Sigmoid colon (tissue), 7 donors: ENCODE measurements around the gene CRYGS. TPM values are rescaled to one million over a fixed set of nuclear protein-coding genes. Genes with fewer than 3 reads are reported as not detected.

Source experiments
- DNase-seq: peaks from one replicate; pipeline ENCODE4 v3.0.0-alpha.2; 2019
- H3K27ac ChIP-seq, 4 donors: fragments of 200-600 bp; sonication (generic); one replicate each; pipeline ENCODE4 v1.5.1; 2016 to 2019; ENCODE audit warnings: mild to moderate bottlenecking in 1 of 4
- H3K27me3 ChIP-seq, 3 donors: fragments of 200-600 bp; sonication (generic); one replicate each; pipeline ENCODE4 v1.5.1; 2019; ENCODE audit warnings: mild to moderate bottlenecking in 1 of 3
- H3K36me3 ChIP-seq, 4 donors: fragments of 200-600 bp; sonication (generic); one replicate each; pipeline ENCODE4 v1.5.1; 2016 to 2019
- H3K4me1 ChIP-seq, 4 donors: fragments of 200-600 bp; sonication (generic); one replicate each; pipeline ENCODE4 v1.5.1; 2017 to 2019
- H3K4me3 ChIP-seq, 4 donors: fragments of 200-600 bp; sonication (generic); one replicate each; pipeline ENCODE4 v1.5.1; 2017 to 2019; ENCODE audit warnings: mild to moderate bottlenecking in 2 of 4, moderate library complexity in 1 of 4
- H3K9me3 ChIP-seq, 4 donors: fragments of 200-600 bp in 3 of 4; sonication (generic) in 3 of 4; one replicate each; pipeline versions ENCODE4 v1.5.1 to v1.6.1; 2013 to 2019
- CTCF ChIP-seq, 4 experiments: fragments of 450-650 bp in 3 of 4; fragments of 200-600 bp in 1 of 4; IDR thresholded peaks; one replicate each; pipeline ENCODE4 v1.5.1; 2016 to 2019; ENCODE audit warnings: antibody characterized with exemption in 4 of 4, mild to moderate bottlenecking in 3 of 4, moderate library complexity in 2 of 4
- EP300 ChIP-seq, 4 donors: sonication (generic); formaldehyde crosslinking; IDR thresholded peaks; one replicate each; pipeline ENCODE4 v1.6.1; 2017; ENCODE audit warnings: antibody characterized with exemption in 4 of 4
- POLR2A ChIP-seq, 2 donors: fragments of 450-650 bp; IDR thresholded peaks; one replicate each; pipeline ENCODE4 v1.6.1; 2016; ENCODE audit warnings: antibody characterized with exemption in 2 of 2, mild to moderate bottlenecking in 2 of 2, moderate library complexity in 2 of 2
- POLR2AphosphoS5 ChIP-seq, 4 donors: sonication (generic); formaldehyde crosslinking; IDR thresholded peaks; one replicate each; pipeline ENCODE4 v1.6.1; 2017; ENCODE audit warnings: antibody characterized with exemption in 4 of 4
- WGBS, 2 donors: extraction: QIAGEN DNeasy Blood & Tissue Kit; methylation state at CpG; one replicate each; pipeline ENCODE4 v1.1.7; 2013; 5-methylcytosine and 5-hydroxymethylcytosine counted together
- intact Hi-C: fragments of 100-400 bp; cut with DNase I; formaldehyde crosslinking; loops from one replicate; pipeline ENCODE4 v1.15.1; 2023
- polyA plus RNA-seq, 3 donors: library from polyadenylated mRNA; stranded (reverse); fragments of 200-250 nt; gene quantifications; one replicate each; pipeline ENCODE4 v1.2.3, GENCODE V29; 2013
- total RNA-seq, 4 donors: library from RNA; depleted of rRNA; stranded (reverse); fragments of >200 nt; gene quantifications; one replicate each; pipeline ENCODE4 v1.1.0, GENCODE V29; 2016
- donor health status: healthy with polysubstance abuse.
- donor health status: Bipolar disorder and iron deficiency.
- donor health status: healthy.

Gene CRYGS
- total and polyA plus RNA-seq, 7 donors, result 1.5 to 5.0 (median 3.1) TPM; not detected in 2

- H3K27me3 ChIP-seq, result no peaks in the 10 kb centered on the region
- H3K27ac ChIP-seq, result no peak overlapping the region
- DNase-seq, result no peak
- H3K36me3 ChIP-seq, result no peaks in the 10 kb centered on the region
- no peaks in the 10 kb centered on the region for H3K4me1 ChIP-seq
- intact Hi-C loops, result no loop called here
- no peak for TF ChIP-seq POLR2A (IDR thresholded peaks at IDR 0.05)
- no peak for TF ChIP-seq CTCF (IDR thresholded peaks at IDR 0.05)
- no peak for TF ChIP-seq EP300 (IDR thresholded peaks at IDR 0.05)
- no peak for TF ChIP-seq POLR2AphosphoS5 (IDR thresholded peaks at IDR 0.05)
- H3K4me3 ChIP-seq, result no peak overlapping the region
- H3K9me3 ChIP-seq, result no peaks in the 10 kb centered on the region
These were observed 13.8 kb downstream of the CRYGS start for GRCh38 chr3:186530415-186530814.

- no peak for DNase-seq
- intact Hi-C loops, result no loop called here
- WGBS, 2 donors, result 72 to 85% methylated on average over 11 of the region's 11 CpGs
- Histone ChIP-seq H3K27me3 (no peaks in the 10 kb centered on the region), H3K27ac (no peak overlapping the region), H3K36me3 (no peaks in the 10 kb centered on the region), H3K9me3 (no peaks in the 10 kb centered on the region), H3K4me3 (no peak overlapping the region), H3K4me1 (no peaks in the 10 kb centered on the region)
- TF ChIP-seq POLR2AphosphoS5 (IDR thresholded peaks at IDR 0.05), result no peak
- TF ChIP-seq CTCF (IDR thresholded peaks at IDR 0.05), result no peak
- TF ChIP-seq EP300 (IDR thresholded peaks at IDR 0.05), result no peak
- no peak for TF ChIP-seq POLR2A (IDR thresholded peaks at IDR 0.05)
These were observed 14.8 kb downstream of the CRYGS start for GRCh38 chr3:186529201-186529999.

DNA sequence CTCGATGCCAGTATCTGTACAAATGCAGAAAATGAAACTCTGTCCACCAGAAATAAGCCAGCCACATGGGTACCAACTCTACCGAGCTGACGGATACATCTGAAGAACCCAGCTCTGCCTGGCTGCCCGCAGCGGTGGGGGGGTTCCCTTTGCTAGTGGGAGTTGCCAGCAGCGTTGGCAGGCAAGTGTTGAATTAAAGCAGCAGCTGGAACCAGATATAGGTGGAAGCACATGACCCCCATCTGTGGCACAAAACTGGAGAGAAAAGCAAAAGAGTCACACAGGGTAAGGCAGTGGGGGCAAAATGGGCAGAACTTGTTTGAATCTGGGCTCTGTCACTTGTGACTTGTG is 17.9 kb downstream of the CRYGS start:
- no peaks in the 10 kb centered on the region for H3K4me1 ChIP-seq
- TF ChIP-seq POLR2AphosphoS5 (IDR thresholded peaks at IDR 0.05) (no peak), EP300 (IDR thresholded peaks at IDR 0.05) (no peak), POLR2A (IDR thresholded peaks at IDR 0.05) (no peak), CTCF (IDR thresholded peaks at IDR 0.05) (no peak)
- H3K4me3 ChIP-seq, result no peak overlapping the region
- DNase-seq, result no peak
- H3K27ac ChIP-seq, result no peak overlapping the region
- H3K27me3 ChIP-seq, result no peaks in the 10 kb centered on the region
- intact Hi-C loops, result no loop called here
- no peaks in the 10 kb centered on the region for H3K36me3 ChIP-seq
- no peaks in the 10 kb centered on the region for H3K9me3 ChIP-seq
- WGBS, 2 donors, result 67 to 86% methylated on average over 6 of the region's 6 CpGs

- H3K4me3 ChIP-seq, result no peak overlapping the region
- intact Hi-C loops, result no loop called here
- H3K4me1 ChIP-seq, result no peaks in the 10 kb centered on the region
- H3K9me3 ChIP-seq, result no peaks in the 10 kb centered on the region
- H3K27me3 ChIP-seq, result no peaks in the 10 kb centered on the region
- H3K36me3 ChIP-seq, result no peaks in the 10 kb centered on the region
- H3K27ac ChIP-seq, result no peak overlapping the region
- DNase-seq, result no peak
- WGBS, 2 donors, result 66 to 73% methylated on average over 9 of the region's 9 CpGs
- no peak for TF ChIP-seq POLR2AphosphoS5 (IDR thresholded peaks at IDR 0.05)
- no peak for TF ChIP-seq EP300 (IDR thresholded peaks at IDR 0.05)
- TF ChIP-seq CTCF (IDR thresholded peaks at IDR 0.05), result no peak
- no peak for TF ChIP-seq POLR2A (IDR thresholded peaks at IDR 0.05)
These were observed 18.6 kb downstream of the CRYGS start for GRCh38 chr3:186525369-186526255.
